GM18505 (cell line): ENCODE measurements around the gene VIL1.
A peak's percentile ranks its signal among the peaks of the same experiment; 100 is the strongest.

Source experiments
- ATAC-seq: cut with Tn5 transposase; IDR thresholded peaks from one replicate; pipeline ENCODE4 v1.9.1; 2021; ENCODE audit not compliant: unreplicated experiment
- POLR2A ChIP-seq: IDR thresholded peaks from 4 replicates; pipeline ENCODE4 v1.6.1; 2011; ENCODE audit warnings: borderline replicate concordance; ENCODE audit not compliant: insufficient read depth, insufficient read length; ENCODE audit errors: extremely low read depth

Gene VIL1

GRCh38 chr2:218397463-218397819 lies 21.5 kb upstream of the VIL1 start:
- ATAC-seq = no peak
- no peak for TF ChIP-seq POLR2A

- peak; percentile 71 for TF ChIP-seq POLR2A
- no peak for ATAC-seq
These were observed 21.0 kb upstream of the VIL1 start for GRCh38 chr2:218397820-218398436.

- peak; percentile 7 for TF ChIP-seq POLR2A
- ATAC-seq = peak; percentile 25
These were observed 20.2 kb upstream of the VIL1 start for GRCh38 chr2:218398437-218399390.

GRCh38 chr2:218399391-218400166 lies 19.3 kb upstream of the VIL1 start, which contains the start of gene CTDSP1:
CTDSP1 (plus strand) TSS chr2:218399868; CDS start chr2:218400091, 223 bp downstream.
- peak; percentile 38 for ATAC-seq

GRCh38 chr2:218400167-218400929 lies 18.6 kb upstream of the VIL1 start:
- no peak for ATAC-seq
- no peak for TF ChIP-seq POLR2A

More at GRCh38 chr2:218399391-218400166, 19.3 kb upstream of the VIL1 start, which contains the start of gene CTDSP1:
- peak; percentile 73 for TF ChIP-seq POLR2A

GRCh38 chr2:218400930-218401881 lies 17.7 kb upstream of the VIL1 start:
- ATAC-seq = no peak
- no peak for TF ChIP-seq POLR2A

GRCh38 chr2:218401890-218402289 lies 17.0 kb upstream of the VIL1 start:
- no peak for ATAC-seq
- no peak for TF ChIP-seq POLR2A

GRCh38 chr2:218402491-218402901 lies 16.4 kb upstream of the VIL1 start:
- no peak for ATAC-seq
- TF ChIP-seq POLR2A = no peak

- no peak for TF ChIP-seq POLR2A
- no peak for ATAC-seq
These were observed 16.0 kb upstream of the VIL1 start for GRCh38 chr2:218402911-218403411.

GRCh38 chr2:218403810-218404209 lies 15.1 kb upstream of the VIL1 start:
- TF ChIP-seq POLR2A = no peak
- no peak for ATAC-seq

GRCh38 chr2:218404351-218405085 lies 14.4 kb upstream of the VIL1 start:
- no peak for TF ChIP-seq POLR2A
- ATAC-seq = no peak
